ENCODE data around the gene KDM2B. TPM values are rescaled to one million over a fixed set of nuclear protein-coding genes. Genes with fewer than 3 reads are reported as not detected.
A peak's percentile ranks its signal among the peaks of the same experiment; 100 is the strongest.

KDM2B gene
- total and polyA plus RNA-seq, 7 donors = 4.8 to 31.7 (median 16.8) TPM

GRCh38 chr12:121417847-121418246 is 163.0 kb downstream of the KDM2B start:
- TF ChIP-seq, protein P1, sequence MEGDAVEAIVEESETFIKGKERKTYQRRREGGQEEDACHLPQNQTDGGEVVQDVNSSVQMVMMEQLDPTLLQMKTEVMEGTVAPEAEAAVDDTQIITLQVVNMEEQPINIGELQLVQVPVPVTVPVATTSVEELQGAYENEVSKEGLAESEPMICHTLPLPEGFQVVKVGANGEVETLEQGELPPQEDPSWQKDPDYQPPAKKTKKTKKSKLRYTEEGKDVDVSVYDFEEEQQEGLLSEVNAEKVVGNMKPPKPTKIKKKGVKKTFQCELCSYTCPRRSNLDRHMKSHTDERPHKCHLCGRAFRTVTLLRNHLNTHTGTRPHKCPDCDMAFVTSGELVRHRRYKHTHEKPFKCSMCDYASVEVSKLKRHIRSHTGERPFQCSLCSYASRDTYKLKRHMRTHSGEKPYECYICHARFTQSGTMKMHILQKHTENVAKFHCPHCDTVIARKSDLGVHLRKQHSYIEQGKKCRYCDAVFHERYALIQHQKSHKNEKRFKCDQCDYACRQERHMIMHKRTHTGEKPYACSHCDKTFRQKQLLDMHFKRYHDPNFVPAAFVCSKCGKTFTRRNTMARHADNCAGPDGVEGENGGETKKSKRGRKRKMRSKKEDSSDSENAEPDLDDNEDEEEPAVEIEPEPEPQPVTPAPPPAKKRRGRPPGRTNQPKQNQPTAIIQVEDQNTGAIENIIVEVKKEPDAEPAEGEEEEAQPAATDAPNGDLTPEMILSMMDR (IDR thresholded peaks at IDR 0.05) = no peak
- TF ChIP-seq POLR2A (IDR thresholded peaks at IDR 0.05) (no peak), EP300 (IDR thresholded peaks at IDR 0.05) (no peak)

DNA sequence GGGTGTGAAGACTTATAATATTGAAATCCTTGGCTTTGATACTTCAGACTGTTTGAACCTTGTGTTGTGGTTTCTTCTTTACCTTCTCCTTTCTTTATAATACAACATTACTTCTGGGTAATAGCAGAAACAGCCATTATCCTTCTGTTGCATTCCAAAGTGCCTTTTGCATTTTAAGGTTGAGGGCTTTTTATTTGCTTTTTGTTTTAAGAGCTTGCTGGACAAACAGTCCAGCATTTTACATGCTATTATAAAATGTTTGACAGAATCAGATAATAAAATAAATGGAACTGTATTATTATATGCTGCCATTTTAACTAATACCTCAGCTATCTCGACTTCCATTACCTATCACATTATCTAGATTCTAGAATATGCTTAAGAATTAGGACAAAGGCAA is 166.9 kb downstream of the KDM2B start:
- H3K36me3 ChIP-seq = peaks cover 8 to 37% (median 9%) of the 10 kb centered on the region in 4 donors
- H3K27ac ChIP-seq = no peak overlapping the region
- DNase-seq = no peak
- H3K4me1 ChIP-seq = no peaks in the 10 kb centered on the region
- intact Hi-C loops (cut with DNase I) = no loop called here
- no peak for TF ChIP-seq POLR2AphosphoS5 (IDR thresholded peaks at IDR 0.05)
- no peak for TF ChIP-seq POLR2A (IDR thresholded peaks at IDR 0.05)
- TF ChIP-seq EP300 (IDR thresholded peaks at IDR 0.05) = no peak
- TF ChIP-seq, protein P1 (IDR thresholded peaks at IDR 0.05) = no peak
- WGBS, 2 donors = 61 to 85% methylated on average over 1 of the region's 1 CpG
- no peaks in the 10 kb centered on the region for H3K9me3 ChIP-seq
- no peaks in the 10 kb centered on the region for H3K27me3 ChIP-seq
- H3K4me3 ChIP-seq = no peak overlapping the region

More at GRCh38 chr12:121417847-121418246, 163.0 kb downstream of the KDM2B start:
- intact Hi-C loops (cut with DNase I) = no loop called here
- no peaks in the 10 kb centered on the region for H3K27me3 ChIP-seq
- H3K36me3 ChIP-seq = peaks cover 8 to 73% (median 25%) of the 10 kb centered on the region in 4 donors
- H3K4me3 ChIP-seq = no peak overlapping the region
- no peaks in the 10 kb centered on the region for H3K9me3 ChIP-seq
- H3K4me1 ChIP-seq = peaks cover 0 to 14% (median 10%) of the 10 kb centered on the region in 4 donors
- no peak overlapping the region for H3K27ac ChIP-seq
- no peak for DNase-seq
- WGBS, 2 donors = 69 to 85% methylated on average over 6 of the region's 6 CpGs

DNA sequence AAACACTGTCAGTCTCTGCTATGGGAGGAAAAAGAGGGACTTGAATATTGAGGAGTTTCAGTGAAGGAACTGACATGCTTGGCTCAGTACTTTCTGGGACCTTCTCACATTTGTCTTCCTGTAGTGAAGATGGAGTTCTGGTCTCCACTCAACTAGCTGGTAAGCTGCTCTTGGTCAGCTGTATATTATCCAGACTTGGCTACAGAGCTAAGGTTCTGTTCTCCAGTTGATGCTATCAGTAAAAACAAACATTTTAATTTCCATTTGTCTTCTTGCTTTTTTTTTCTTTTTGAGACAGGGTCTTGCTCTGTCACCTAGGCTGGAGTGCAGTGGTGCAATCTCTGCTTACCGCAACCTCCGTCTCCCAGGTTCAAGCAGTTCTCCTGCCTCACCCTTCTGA is 175.6 kb downstream of the KDM2B start:
- Histone ChIP-seq H3K4me3 (no peak overlapping the region), H3K4me1 (peaks cover 0 to 42% (median 29%) of the 10 kb centered on the region in 4 donors), H3K36me3 (peaks cover 0 to 9% (median 3%) of the 10 kb centered on the region in 4 donors), H3K27ac (peak overlapping the region in 3 of 4 donors; percentile 7 to 60 (median 48)), H3K9me3 (no peaks in the 10 kb centered on the region), H3K27me3 (no peaks in the 10 kb centered on the region)
- DNase-seq = no peak
- intact Hi-C loops (cut with DNase I) = no loop called here
- TF ChIP-seq, protein P1 (IDR thresholded peaks at IDR 0.05) = no peak
- TF ChIP-seq POLR2AphosphoS5 (IDR thresholded peaks at IDR 0.05) (no peak), POLR2A (IDR thresholded peaks at IDR 0.05) (no peak)
- WGBS, 2 donors = 97 to 98% methylated on average over 2 of the region's 2 CpGs

DNA sequence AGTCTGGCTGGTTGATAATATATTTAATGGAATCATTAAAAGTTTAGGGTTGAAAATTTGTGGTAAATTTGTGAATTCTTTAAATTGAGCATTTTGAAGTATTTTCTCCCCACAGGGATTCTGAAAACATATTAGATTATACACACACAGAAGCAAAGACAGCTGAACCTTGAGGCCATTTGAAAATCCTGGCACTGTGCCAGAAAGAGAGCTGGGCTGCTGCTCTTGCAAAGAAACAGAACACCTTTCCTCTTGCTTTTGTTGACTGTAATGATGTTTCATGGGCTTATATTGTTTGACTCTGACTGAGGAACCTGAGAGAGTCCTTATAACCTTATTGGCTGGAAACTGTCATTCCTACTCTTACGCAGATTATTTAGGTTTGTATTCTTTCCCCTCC is 176.1 kb downstream of the KDM2B start:
- intact Hi-C loops (cut with DNase I) = no loop called here
- 94 to 100% methylated on average over 1 of the region's 1 CpG for WGBS, 2 donors
- TF ChIP-seq POLR2A (IDR thresholded peaks at IDR 0.05) = no peak
- TF ChIP-seq, protein P1 (IDR thresholded peaks at IDR 0.05) = no peak
- TF ChIP-seq POLR2AphosphoS5 (IDR thresholded peaks at IDR 0.05) = peak in 1 of 4 donors; percentile 31
- TF ChIP-seq EP300 (IDR thresholded peaks at IDR 0.05) = no peak
- H3K4me3 ChIP-seq = no peak overlapping the region
- H3K36me3 ChIP-seq = peaks cover 0 to 9% (median 3%) of the 10 kb centered on the region in 4 donors
- peaks cover 0 to 42% (median 29%) of the 10 kb centered on the region in 4 donors for H3K4me1 ChIP-seq
- no peak for DNase-seq
- H3K9me3 ChIP-seq = no peaks in the 10 kb centered on the region
- H3K27ac ChIP-seq = peak overlapping the region in 3 of 4 donors; percentile 7 to 60 (median 48)
- no peaks in the 10 kb centered on the region for H3K27me3 ChIP-seq

DNA sequence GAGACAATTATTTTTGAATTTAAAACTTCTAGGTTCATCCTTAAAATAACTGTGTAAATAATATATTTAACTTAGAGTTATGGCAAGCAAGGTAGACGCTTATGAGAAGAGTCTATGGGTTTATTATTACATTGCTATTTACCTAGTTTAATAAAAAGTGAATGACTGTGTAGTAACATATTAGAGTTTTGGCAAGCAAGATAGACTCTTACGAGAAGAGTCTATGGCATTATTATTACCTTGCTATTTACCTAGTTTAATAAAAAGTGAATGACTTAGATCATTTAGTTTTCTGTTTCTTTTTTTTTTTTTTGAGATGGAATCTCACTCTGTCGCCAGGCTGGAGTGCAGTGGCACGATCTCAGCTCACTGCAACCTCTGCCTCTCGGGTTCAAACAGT is 177.1 kb downstream of the KDM2B start:
- no peak for TF ChIP-seq POLR2AphosphoS5 (IDR thresholded peaks at IDR 0.05)
- no peak for TF ChIP-seq EP300 (IDR thresholded peaks at IDR 0.05)
- TF ChIP-seq POLR2A (IDR thresholded peaks at IDR 0.05) = no peak
- TF ChIP-seq, protein P1 (IDR thresholded peaks at IDR 0.05) = no peak
- Histone ChIP-seq H3K27me3 (no peaks in the 10 kb centered on the region), H3K4me1 (peaks cover 0 to 49% (median 36%) of the 10 kb centered on the region in 4 donors), H3K4me3 (no peak overlapping the region), H3K9me3 (no peaks in the 10 kb centered on the region), H3K36me3 (peaks cover 0 to 9% (median 3%) of the 10 kb centered on the region in 4 donors), H3K27ac (peak overlapping the region in 1 of 4 donors; percentile 60)
- no peak for DNase-seq
- 60 to 88% methylated on average over 5 of the region's 5 CpGs for WGBS, 2 donors
- intact Hi-C loops (cut with DNase I) = no loop called here
